ENCODE results near the gene EIF2S3B. TPM values are rescaled to one million over a fixed set of nuclear protein-coding genes. Genes with fewer than 3 reads are reported as not detected.

The EIF2S3B gene
- under 1 TPM in 3 of 4 donors, not detected in 1; 0.22 to 0.85 (median 0.38) TPM for total RNA-seq

DNA sequence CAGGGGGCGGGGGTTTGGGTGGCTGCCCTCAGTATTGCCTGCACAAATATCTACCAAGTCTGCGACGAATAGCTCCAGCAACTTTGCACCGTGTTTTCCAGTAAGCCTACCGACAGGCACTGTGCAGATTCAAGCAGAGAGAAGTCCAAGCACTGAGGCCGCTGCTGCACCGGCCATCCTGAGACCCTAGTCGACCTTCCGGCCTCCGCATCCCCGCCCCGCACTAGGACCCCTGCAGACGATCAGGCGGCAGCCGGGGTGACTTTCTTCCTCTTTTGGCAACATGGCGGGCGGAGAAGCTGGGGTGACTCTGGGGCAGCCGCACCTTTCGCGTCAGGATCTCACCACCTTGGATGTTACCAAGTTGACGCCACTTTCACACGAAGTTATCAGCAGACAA is at the start of gene EIF2S3B:
TSS of gene EIF2S3B (plus strand) at position 271 of the 400 bp plus-strand sequence. CDS start at position 284, 13 bp downstream.
- TF ChIP-seq, protein P1, sequence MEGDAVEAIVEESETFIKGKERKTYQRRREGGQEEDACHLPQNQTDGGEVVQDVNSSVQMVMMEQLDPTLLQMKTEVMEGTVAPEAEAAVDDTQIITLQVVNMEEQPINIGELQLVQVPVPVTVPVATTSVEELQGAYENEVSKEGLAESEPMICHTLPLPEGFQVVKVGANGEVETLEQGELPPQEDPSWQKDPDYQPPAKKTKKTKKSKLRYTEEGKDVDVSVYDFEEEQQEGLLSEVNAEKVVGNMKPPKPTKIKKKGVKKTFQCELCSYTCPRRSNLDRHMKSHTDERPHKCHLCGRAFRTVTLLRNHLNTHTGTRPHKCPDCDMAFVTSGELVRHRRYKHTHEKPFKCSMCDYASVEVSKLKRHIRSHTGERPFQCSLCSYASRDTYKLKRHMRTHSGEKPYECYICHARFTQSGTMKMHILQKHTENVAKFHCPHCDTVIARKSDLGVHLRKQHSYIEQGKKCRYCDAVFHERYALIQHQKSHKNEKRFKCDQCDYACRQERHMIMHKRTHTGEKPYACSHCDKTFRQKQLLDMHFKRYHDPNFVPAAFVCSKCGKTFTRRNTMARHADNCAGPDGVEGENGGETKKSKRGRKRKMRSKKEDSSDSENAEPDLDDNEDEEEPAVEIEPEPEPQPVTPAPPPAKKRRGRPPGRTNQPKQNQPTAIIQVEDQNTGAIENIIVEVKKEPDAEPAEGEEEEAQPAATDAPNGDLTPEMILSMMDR (IDR thresholded peaks at IDR 0.05; ENCODE audit: low read depth), result no peak

DNA sequence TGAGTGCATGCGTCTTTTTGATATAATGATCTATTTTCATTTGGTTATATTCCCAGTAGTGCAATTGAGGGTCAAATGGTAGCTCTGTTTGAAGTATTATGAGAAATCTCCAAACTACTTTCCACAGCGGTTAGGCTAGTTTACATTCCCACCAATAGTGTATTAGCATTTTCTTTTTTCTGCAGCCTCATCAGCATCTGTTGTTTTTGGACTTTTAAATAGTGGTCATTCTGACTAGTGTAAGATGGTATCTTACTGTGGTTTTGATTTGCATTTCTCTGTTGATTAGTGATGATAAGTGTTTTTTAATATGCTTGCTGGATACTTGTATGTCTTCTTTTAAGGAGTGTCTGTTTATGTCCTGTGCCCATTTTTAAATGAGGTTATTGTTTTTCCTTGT is 48.8 kb upstream of the EIF2S3B start:
- TF ChIP-seq, protein P1 (IDR thresholded peaks at IDR 0.05; ENCODE audit: low read depth), result no peak

DNA sequence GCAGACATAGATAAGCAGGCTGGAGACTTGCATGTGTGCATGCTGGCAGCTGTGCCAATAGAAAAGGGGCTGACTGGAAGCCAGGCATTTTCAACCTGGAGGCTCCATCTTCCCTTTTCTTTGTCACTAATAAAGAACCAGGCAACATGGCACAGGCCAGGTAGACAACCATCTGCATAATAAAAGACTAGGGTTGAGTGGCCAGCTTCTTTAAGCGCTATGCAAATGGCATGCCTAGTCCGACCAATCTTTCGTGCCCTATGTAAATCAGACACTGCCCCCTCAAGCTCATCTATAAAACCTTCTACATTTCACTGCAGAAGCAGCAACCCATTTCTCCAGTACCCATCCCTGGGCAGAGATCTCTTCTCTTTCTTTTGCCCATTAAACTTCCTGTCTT is 47.9 kb upstream of the EIF2S3B start:
- TF ChIP-seq, protein P1 (IDR thresholded peaks at IDR 0.05; ENCODE audit: low read depth), result no peak

DNA sequence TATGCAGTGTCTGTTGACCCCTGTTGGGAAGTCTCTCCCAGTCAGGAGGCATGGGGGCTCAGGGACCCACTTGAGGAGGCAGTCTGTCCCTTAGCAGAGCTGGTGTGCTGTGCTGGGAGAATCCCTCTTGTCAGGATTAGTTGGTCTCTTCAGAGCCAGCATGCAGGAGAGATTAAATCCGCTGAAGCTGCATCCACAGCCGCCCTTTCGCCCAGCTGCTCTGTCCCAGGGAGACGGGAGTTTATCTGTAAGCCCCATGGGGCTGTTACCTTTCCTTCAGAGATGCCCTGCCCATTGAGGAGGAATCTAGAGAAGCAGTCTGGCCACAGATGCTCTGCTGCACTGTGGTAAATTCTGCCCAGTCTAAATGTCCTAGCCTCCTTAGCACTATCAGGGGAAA is 39.4 kb upstream of the EIF2S3B start:
- TF ChIP-seq, protein P1 (IDR thresholded peaks at IDR 0.05; ENCODE audit: low read depth), result no peak

DNA sequence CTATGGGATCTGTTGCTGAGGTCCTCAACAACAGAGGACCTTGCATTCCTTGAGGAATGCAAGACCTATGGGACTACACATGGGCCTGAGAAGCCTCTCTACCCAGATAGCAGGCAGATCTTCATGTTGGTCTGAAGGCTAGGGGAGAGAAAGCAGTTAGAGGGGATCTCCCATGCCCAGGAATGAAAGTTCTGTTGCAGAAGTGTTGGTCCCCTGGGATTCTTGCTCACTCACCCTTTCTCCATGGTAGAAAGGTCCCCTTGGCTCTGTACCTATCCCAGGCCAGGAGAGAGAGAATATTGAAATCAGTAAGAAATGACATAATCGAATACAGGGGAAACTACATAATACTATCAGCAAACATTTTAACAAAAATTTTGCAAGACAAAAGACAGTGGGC is 36.0 kb upstream of the EIF2S3B start:
- TF ChIP-seq, protein P1 (IDR thresholded peaks at IDR 0.05; ENCODE audit: low read depth), result no peak

DNA sequence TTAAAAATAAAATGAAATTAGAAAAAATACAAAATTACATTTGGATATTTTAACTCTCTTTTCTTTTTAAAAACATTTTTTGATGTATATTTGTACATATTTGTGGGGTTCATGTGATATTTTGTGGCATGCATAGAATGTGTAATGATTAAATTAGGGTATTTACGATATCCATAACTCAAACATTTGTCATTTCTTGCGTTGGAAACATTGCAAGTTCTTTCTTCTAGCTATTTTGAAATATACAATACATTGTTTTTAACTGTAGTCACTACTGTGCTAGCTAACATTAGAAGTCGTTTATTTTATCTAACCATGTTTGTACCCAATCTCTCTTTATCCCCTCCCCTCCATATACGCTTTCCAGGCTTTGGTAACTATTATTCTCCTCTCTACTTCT is 13.9 kb upstream of the EIF2S3B start:
- TF ChIP-seq, protein P1 (IDR thresholded peaks at IDR 0.05; ENCODE audit: low read depth), result no peak

DNA sequence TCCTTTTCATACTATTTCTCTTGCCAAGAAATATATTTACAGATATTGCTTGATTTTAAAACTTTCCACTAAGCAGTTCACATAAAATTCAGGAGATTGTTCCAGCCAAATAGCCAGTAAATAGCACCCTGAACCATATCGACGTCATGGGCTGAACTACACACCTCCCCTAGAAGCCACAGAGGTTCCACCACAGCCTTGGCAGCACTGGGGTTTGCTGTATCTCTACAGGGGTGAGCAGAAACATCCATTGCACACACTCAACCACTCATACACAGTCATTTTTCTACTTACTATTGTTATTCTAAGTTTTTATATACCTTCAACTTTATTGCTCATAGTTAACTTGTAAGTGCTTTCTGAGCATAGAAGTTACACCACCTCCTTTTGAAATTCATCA is 8.1 kb upstream of the EIF2S3B start:
- TF ChIP-seq, protein P1 (IDR thresholded peaks at IDR 0.05; ENCODE audit: low read depth), result no peak

Data from subcutaneous adipose tissue (tissue), 4 donors.